Measurements from ENCODE around the gene CDC42EP4. TPM values are rescaled to one million over a fixed set of nuclear protein-coding genes. Genes with fewer than 3 reads are reported as not detected.
"Not testable (repeated sequence)": the region's sequence is repeated elsewhere in the genome, so short reads cannot be mapped to it uniquely, and the experiment has no call there.

Gene CDC42EP4
- total RNA-seq, 4 donors from 2014 or later = 33.0 to 94.6 (median 69.7) TPM

DNA sequence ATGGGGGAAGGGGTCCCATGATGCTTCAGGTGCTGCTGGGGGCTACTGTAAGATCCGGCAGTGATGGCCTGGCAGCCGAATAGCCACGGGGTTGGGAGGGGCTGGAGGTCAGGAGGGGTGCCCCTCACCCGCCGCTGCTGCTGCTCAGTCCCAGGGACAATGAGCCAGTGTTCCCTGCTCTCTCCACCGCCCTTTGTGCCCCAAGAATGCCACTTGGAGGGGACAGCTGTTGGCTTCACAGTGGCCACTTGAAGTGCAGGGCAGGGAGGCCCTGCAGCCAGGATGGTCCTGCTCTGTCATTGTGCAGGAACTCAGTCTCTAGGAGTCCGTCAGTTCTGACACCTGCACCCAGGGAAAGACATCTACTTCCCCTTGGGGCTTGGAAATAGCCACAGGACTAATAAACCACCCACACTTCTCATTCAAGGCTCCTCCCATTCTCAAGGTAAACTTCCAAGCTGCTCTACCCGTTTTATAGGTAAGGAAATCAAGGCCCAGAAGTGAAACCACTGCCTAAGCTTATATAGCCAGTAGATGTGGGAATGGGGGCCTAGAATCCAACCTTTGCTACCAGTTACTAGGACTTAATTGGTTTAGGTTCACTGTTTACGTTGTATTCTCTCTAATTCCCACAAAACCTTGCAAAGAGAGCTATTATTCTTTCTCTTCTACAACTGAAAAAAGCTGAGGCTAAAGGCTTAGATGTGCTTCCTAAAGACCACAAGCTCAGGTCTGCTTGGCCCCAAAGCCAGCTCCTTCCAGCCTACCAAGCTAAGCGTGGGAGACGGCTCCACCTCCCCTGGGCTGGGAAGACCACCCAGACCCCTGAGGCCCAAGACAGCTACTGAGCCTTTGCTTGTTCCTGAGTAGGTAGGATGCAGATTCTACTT lies 43.9 kb downstream of the CDC42EP4 start:
- intact Hi-C loops (cut with DNase I; ENCODE audit: low total_unique reads) = no loop called here
- no peak for TF ChIP-seq POLR2A (IDR thresholded peaks at IDR 0.05)
- TF ChIP-seq, protein P1, sequence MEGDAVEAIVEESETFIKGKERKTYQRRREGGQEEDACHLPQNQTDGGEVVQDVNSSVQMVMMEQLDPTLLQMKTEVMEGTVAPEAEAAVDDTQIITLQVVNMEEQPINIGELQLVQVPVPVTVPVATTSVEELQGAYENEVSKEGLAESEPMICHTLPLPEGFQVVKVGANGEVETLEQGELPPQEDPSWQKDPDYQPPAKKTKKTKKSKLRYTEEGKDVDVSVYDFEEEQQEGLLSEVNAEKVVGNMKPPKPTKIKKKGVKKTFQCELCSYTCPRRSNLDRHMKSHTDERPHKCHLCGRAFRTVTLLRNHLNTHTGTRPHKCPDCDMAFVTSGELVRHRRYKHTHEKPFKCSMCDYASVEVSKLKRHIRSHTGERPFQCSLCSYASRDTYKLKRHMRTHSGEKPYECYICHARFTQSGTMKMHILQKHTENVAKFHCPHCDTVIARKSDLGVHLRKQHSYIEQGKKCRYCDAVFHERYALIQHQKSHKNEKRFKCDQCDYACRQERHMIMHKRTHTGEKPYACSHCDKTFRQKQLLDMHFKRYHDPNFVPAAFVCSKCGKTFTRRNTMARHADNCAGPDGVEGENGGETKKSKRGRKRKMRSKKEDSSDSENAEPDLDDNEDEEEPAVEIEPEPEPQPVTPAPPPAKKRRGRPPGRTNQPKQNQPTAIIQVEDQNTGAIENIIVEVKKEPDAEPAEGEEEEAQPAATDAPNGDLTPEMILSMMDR (IDR thresholded peaks at IDR 0.05) = no peak
- no peak overlapping the region for H3K4me3 ChIP-seq (ENCODE audit: low read depth, poor library complexity, severe bottlenecking)
- no peak for DNase-seq (ENCODE audit: low spot score in 2 of 2)
- 75 to 87% methylated on average over 11 of the region's 11 CpGs for whole genome bisulfite sequencing, 2 donors

DNA sequence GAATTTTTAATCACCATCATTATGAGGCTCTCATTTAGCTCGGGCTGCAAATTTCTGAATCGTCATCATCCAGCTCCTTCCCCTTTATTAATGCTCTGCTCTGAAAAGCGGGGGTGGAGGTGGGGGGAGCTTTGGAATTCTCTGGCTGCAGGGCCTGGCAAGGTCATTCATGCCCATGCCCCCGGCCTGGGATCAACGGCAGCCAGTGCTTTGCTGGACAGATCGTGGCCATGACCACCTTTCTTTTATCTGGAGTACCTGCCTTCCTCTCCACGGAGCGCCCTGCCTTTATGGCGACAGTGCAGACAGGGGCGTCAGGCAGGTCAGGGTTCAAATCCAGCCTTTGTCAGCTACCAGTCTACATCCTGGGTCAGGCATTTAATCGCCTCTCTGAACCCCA lies 45.0 kb downstream of the CDC42EP4 start:
- intact Hi-C loops (cut with DNase I; ENCODE audit: low total_unique reads) = no loop called here
- TF ChIP-seq, protein P1 (IDR thresholded peaks at IDR 0.05) = no peak
- no peak for TF ChIP-seq POLR2A (IDR thresholded peaks at IDR 0.05)
- no peak for DNase-seq (ENCODE audit: low spot score in 2 of 2)
- 85 to 93% methylated on average over 11 of the region's 11 CpGs for WGBS, 2 donors
- H3K4me3 ChIP-seq (ENCODE audit: low read depth, poor library complexity, severe bottlenecking) = no peak overlapping the region

DNA sequence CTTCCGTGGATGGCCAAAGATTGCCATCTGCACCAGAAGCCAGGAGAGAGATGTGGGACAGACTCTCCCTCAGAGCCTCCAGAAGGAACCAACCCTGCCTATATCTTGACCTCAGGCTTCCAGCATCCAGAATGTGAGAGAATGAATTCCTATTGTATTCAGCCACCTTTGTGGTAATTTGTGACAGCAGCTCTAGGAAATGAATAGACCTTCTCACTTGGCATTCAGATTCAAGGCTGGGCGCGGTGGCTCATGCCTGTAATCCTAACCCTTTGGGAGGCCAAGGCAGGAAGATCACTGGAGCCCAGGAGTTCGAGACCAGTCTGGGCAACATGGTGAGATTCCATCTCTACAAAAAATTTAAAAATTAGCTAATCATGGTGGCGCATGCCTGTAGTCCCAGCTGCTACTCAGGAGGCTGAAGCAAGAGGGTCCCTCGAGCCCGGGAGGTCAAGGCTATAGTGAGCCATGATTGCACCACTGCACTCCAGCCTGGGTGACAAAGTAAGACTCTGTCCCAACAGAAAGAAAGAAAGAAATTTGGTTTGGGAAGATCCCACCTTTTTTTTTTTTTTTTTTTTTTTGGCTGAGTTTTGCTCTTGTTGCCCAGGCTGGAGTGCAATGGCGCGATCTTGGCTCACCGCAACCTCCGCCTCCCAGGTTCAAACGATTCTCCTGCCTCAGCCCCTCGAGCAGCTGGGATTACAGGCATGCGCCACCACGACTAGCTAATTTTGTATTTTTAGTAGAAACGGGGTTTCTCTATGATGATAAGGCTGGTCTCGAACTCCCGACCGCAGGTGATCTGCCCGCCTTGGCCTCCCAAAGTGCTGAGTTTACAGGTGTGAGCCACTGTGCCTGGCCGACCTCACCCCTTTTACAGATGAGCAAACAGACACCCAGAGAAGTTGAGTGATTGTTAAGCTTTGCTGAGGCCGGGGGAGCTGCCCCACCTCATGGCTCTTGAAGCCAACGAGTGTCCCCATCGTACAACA lies 45.9 kb downstream of the CDC42EP4 start:
- DNase-seq (ENCODE audit: low spot score in 2 of 2) = no peak
- H3K4me3 ChIP-seq (ENCODE audit: low read depth, poor library complexity, severe bottlenecking) = no peak overlapping the region
- intact Hi-C loops (cut with DNase I; ENCODE audit: low total_unique reads) = no loop called here
- WGBS, 2 donors = 88 to 91% methylated on average over 24 of the region's 24 CpGs
- TF ChIP-seq, protein P1 (IDR thresholded peaks at IDR 0.05) = no peak
- no peak for TF ChIP-seq POLR2A (IDR thresholded peaks at IDR 0.05)

DNA sequence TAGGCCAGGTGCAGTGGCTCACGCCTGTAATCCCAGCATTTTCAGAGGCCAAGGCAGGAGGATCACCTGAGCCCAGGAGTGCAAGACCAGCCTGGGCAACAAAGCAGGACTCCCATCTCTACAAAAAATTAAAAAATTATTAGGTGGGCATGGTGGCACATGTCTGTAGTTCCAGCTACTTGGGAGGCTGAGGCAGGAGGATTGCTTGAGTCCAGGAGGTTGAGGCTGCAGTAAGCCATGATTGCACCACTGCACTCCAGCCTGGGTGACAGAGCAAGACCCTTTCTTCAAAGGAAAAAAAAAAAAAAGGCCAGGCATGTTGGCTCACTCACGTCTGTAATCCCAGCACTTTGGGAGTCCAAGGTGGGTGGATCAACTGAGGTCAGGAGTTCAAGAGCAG lies 47.4 kb downstream of the CDC42EP4 start:
- 73 to 80% methylated on average over 2 of the region's 2 CpGs for WGBS, 2 donors
- H3K4me3 ChIP-seq (ENCODE audit: low read depth, poor library complexity, severe bottlenecking); DNase-seq (ENCODE audit: low spot score in 2 of 2); intact Hi-C loops (cut with DNase I; ENCODE audit: low total_unique reads): not testable (repeated sequence)

DNA sequence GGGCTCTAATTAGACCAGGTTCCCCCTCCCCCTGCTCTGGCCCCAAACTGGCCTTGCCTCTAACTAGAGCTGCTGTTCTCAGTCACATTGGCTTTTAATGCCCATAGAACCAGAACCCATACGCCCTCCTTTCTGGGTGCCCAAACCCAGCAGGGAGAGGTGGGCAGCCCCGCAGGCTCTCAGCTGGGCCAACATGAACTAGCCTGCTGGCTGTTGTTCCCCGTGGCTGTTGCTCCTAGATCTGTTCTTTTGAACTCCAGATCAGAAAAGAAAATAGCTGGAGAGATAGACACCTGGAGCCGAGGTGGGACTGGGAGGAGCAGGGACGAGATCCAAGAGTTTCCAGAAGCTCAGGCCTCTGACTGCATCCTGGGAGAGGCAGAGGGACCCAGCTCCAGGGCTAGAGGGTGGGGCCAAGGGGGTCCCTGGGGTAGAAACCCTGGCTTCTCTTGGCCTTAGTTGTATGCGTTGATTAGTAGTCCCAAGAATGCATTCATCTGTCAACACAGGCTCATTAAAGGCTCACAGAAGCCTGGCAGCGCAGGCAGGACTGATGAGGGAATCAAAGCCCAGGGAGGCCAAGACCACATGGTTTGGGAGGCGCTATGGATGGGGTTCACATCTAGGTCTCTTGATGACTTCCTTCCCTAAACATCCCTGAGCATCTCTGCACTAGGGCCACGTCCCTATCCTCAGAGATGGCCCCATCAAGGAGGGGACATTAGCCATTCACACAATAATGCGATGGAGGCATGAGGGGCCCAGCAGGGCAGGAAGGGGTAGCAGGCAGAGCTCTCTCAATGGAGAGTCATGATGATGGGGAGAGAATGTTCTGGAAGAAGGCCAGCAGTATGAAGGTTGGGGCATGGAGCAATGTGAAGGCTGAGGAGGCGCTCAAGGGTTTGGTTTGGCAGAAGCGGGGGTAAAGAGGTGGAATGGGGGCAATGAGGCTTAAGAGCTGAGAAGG lies 48.8 kb downstream of the CDC42EP4 start:
- intact Hi-C loops (cut with DNase I; ENCODE audit: low total_unique reads) = no loop called here
- no peak overlapping the region for H3K4me3 ChIP-seq (ENCODE audit: low read depth, poor library complexity, severe bottlenecking)
- TF ChIP-seq POLR2A (IDR thresholded peaks at IDR 0.05) = no peak
- TF ChIP-seq, protein P1 (IDR thresholded peaks at IDR 0.05) = no peak
- 59 to 61% methylated on average over 12 of the region's 12 CpGs for WGBS, 2 donors
- no peak for DNase-seq (ENCODE audit: low spot score in 2 of 2)
